ENCODE measurements around the gene UNC5C.
"Not testable (repeated sequence)": the region's sequence is repeated elsewhere in the genome, so short reads cannot be mapped to it uniquely, and the experiment has no call there.

Gene UNC5C

GRCh38 chr4:95181996-95182306, 366.8 kb downstream of the UNC5C start:
- Histone ChIP-seq H3K9ac (ENCODE audit: low read length in 2 of 2) (no peak overlapping the region), H3K4me3 (ENCODE audit: low read length in 2 of 2) (no peak overlapping the region), H3K27me3 (ENCODE audit: control insufficient read depth in 1 of 2, insufficient read depth in 2 of 2, low read length in 2 of 2) (no peaks in the 10 kb centered on the region), H3K4me1 (ENCODE audit: control insufficient read depth, insufficient read depth, low read length) (no peaks in the 10 kb centered on the region), H3K36me3 (ENCODE audit: control insufficient read depth in 2 of 2, insufficient read depth in 2 of 2, low read length in 2 of 2) (peaks cover 5 to 12% of the 10 kb centered on the region in 2 donors), H3K27ac (ENCODE audit: low read length) (no peak overlapping the region), H3K9me3 (ENCODE audit: control insufficient read depth in 2 of 2, low read length in 2 of 2) (peaks cover 0 to 5% of the 10 kb centered on the region in 2 donors)

- H3K9me3 ChIP-seq (ENCODE audit: control insufficient read depth in 2 of 2, low read length in 2 of 2) = peaks cover 0 to 6% of the 10 kb centered on the region in 2 donors
- H3K9ac ChIP-seq (ENCODE audit: low read length in 2 of 2) = no peak overlapping the region
- H3K36me3 ChIP-seq (ENCODE audit: control insufficient read depth in 2 of 2, insufficient read depth in 2 of 2, low read length in 2 of 2) = peaks cover 5 to 12% of the 10 kb centered on the region in 2 donors
- no peak overlapping the region for H3K4me3 ChIP-seq (ENCODE audit: low read length in 2 of 2)
- no peak overlapping the region for H3K27ac ChIP-seq (ENCODE audit: low read length)
- no peaks in the 10 kb centered on the region for H3K4me1 ChIP-seq (ENCODE audit: control insufficient read depth, insufficient read depth, low read length)
- H3K27me3 ChIP-seq (ENCODE audit: control insufficient read depth in 1 of 2, insufficient read depth in 2 of 2, low read length in 2 of 2) = no peaks in the 10 kb centered on the region
Observed at GRCh38 chr4:95181243-95181995, 367.4 kb downstream of the UNC5C start.

GRCh38 chr4:95180531-95181242, 368.1 kb downstream of the UNC5C start:
- H3K4me1 ChIP-seq (ENCODE audit: control insufficient read depth, insufficient read depth, low read length) = no peaks in the 10 kb centered on the region
- peaks cover 0 to 6% of the 10 kb centered on the region in 2 donors for H3K9me3 ChIP-seq (ENCODE audit: control insufficient read depth in 2 of 2, low read length in 2 of 2)
- H3K9ac ChIP-seq (ENCODE audit: low read length in 2 of 2) = no peak overlapping the region
- no peaks in the 10 kb centered on the region for H3K27me3 ChIP-seq (ENCODE audit: control insufficient read depth in 1 of 2, insufficient read depth in 2 of 2, low read length in 2 of 2)
- H3K27ac ChIP-seq (ENCODE audit: low read length) = no peak overlapping the region
- no peak overlapping the region for H3K4me3 ChIP-seq (ENCODE audit: low read length in 2 of 2)
- peaks cover 5 to 12% of the 10 kb centered on the region in 2 donors for H3K36me3 ChIP-seq (ENCODE audit: control insufficient read depth in 2 of 2, insufficient read depth in 2 of 2, low read length in 2 of 2)

- H3K27ac ChIP-seq (ENCODE audit: low read length) = no peak overlapping the region
- no peaks in the 10 kb centered on the region for H3K4me1 ChIP-seq (ENCODE audit: control insufficient read depth, insufficient read depth, low read length)
- H3K9me3 ChIP-seq (ENCODE audit: control insufficient read depth in 2 of 2, low read length in 2 of 2) = peaks cover 0 to 6% of the 10 kb centered on the region in 2 donors
- peaks cover 5 to 12% of the 10 kb centered on the region in 2 donors for H3K36me3 ChIP-seq (ENCODE audit: control insufficient read depth in 2 of 2, insufficient read depth in 2 of 2, low read length in 2 of 2)
- no peak overlapping the region for H3K9ac ChIP-seq (ENCODE audit: low read length in 2 of 2)
- H3K27me3 ChIP-seq (ENCODE audit: control insufficient read depth in 1 of 2, insufficient read depth in 2 of 2, low read length in 2 of 2) = no peaks in the 10 kb centered on the region
- no peak overlapping the region for H3K4me3 ChIP-seq (ENCODE audit: low read length in 2 of 2)
Observed at GRCh38 chr4:95178938-95179337, 369.8 kb downstream of the UNC5C start.

GRCh38 chr4:95171377-95171776, 377.4 kb downstream of the UNC5C start:
- H3K27ac ChIP-seq (ENCODE audit: low read length); H3K36me3 ChIP-seq (ENCODE audit: control insufficient read depth in 2 of 2, insufficient read depth in 2 of 2, low read length in 2 of 2); H3K4me1 ChIP-seq (ENCODE audit: control insufficient read depth, insufficient read depth, low read length); H3K9me3 ChIP-seq (ENCODE audit: control insufficient read depth in 2 of 2, low read length in 2 of 2); H3K9ac ChIP-seq (ENCODE audit: low read length in 2 of 2); H3K27me3 ChIP-seq (ENCODE audit: control insufficient read depth in 1 of 2, insufficient read depth in 2 of 2, low read length in 2 of 2); H3K4me3 ChIP-seq (ENCODE audit: low read length in 2 of 2): not testable (repeated sequence)

GRCh38 chr4:95170176-95170575, 378.6 kb downstream of the UNC5C start:
- no peaks in the 10 kb centered on the region for H3K27me3 ChIP-seq (ENCODE audit: control insufficient read depth in 1 of 2, insufficient read depth in 2 of 2, low read length in 2 of 2)
- no peaks in the 10 kb centered on the region for H3K4me1 ChIP-seq (ENCODE audit: control insufficient read depth, insufficient read depth, low read length)
- H3K9me3 ChIP-seq (ENCODE audit: control insufficient read depth in 2 of 2, low read length in 2 of 2) = no peaks in the 10 kb centered on the region
- peaks cover 0 to 7% of the 10 kb centered on the region in 2 donors for H3K36me3 ChIP-seq (ENCODE audit: control insufficient read depth in 2 of 2, insufficient read depth in 2 of 2, low read length in 2 of 2)
- no peak overlapping the region for H3K27ac ChIP-seq (ENCODE audit: low read length)
- no peak overlapping the region for H3K9ac ChIP-seq (ENCODE audit: low read length in 2 of 2)
- H3K4me3 ChIP-seq (ENCODE audit: low read length in 2 of 2) = no peak overlapping the region

GRCh38 chr4:95167805-95168204, 381.0 kb downstream of the UNC5C start:
- Histone ChIP-seq H3K9me3 (ENCODE audit: control insufficient read depth in 2 of 2, low read length in 2 of 2) (no peaks in the 10 kb centered on the region), H3K4me1 (ENCODE audit: control insufficient read depth, insufficient read depth, low read length) (no peaks in the 10 kb centered on the region), H3K9ac (ENCODE audit: low read length in 2 of 2) (no peak overlapping the region), H3K36me3 (ENCODE audit: control insufficient read depth in 2 of 2, insufficient read depth in 2 of 2, low read length in 2 of 2) (peaks cover 3 to 10% of the 10 kb centered on the region in 2 donors), H3K4me3 (ENCODE audit: low read length in 2 of 2) (no peak overlapping the region), H3K27ac (ENCODE audit: low read length) (no peak overlapping the region), H3K27me3 (ENCODE audit: control insufficient read depth in 1 of 2, insufficient read depth in 2 of 2, low read length in 2 of 2) (no peaks in the 10 kb centered on the region)

- Histone ChIP-seq H3K9me3 (ENCODE audit: control insufficient read depth in 2 of 2, low read length in 2 of 2) (no peaks in the 10 kb centered on the region), H3K27ac (ENCODE audit: low read length) (no peak overlapping the region), H3K36me3 (ENCODE audit: control insufficient read depth in 2 of 2, insufficient read depth in 2 of 2, low read length in 2 of 2) (peaks cover 3 to 10% of the 10 kb centered on the region in 2 donors), H3K4me3 (ENCODE audit: low read length in 2 of 2) (no peak overlapping the region), H3K4me1 (ENCODE audit: control insufficient read depth, insufficient read depth, low read length) (no peaks in the 10 kb centered on the region), H3K9ac (ENCODE audit: low read length in 2 of 2) (no peak overlapping the region), H3K27me3 (ENCODE audit: control insufficient read depth in 1 of 2, insufficient read depth in 2 of 2, low read length in 2 of 2) (no peaks in the 10 kb centered on the region)
Observed at GRCh38 chr4:95165926-95166524, 382.7 kb downstream of the UNC5C start.

GRCh38 chr4:95162867-95163266, 385.9 kb downstream of the UNC5C start:
- Histone ChIP-seq H3K9ac (ENCODE audit: low read length in 2 of 2) (no peak overlapping the region), H3K27me3 (ENCODE audit: control insufficient read depth in 1 of 2, insufficient read depth in 2 of 2, low read length in 2 of 2) (no peaks in the 10 kb centered on the region), H3K9me3 (ENCODE audit: control insufficient read depth in 2 of 2, low read length in 2 of 2) (no peaks in the 10 kb centered on the region), H3K36me3 (ENCODE audit: control insufficient read depth in 2 of 2, insufficient read depth in 2 of 2, low read length in 2 of 2) (peaks cover 3 to 4% of the 10 kb centered on the region in 2 donors), H3K4me1 (ENCODE audit: control insufficient read depth, insufficient read depth, low read length) (no peaks in the 10 kb centered on the region), H3K4me3 (ENCODE audit: low read length in 2 of 2) (no peak overlapping the region), H3K27ac (ENCODE audit: low read length) (no peak overlapping the region)

GRCh38 chr4:95161781-95162469, 386.8 kb downstream of the UNC5C start:
- H3K27ac ChIP-seq (ENCODE audit: low read length) = no peak overlapping the region
- H3K9ac ChIP-seq (ENCODE audit: low read length in 2 of 2) = no peak overlapping the region
- no peak overlapping the region for H3K4me3 ChIP-seq (ENCODE audit: low read length in 2 of 2)
- no peaks in the 10 kb centered on the region for H3K27me3 ChIP-seq (ENCODE audit: control insufficient read depth in 1 of 2, insufficient read depth in 2 of 2, low read length in 2 of 2)
- peaks cover 3 to 4% of the 10 kb centered on the region in 2 donors for H3K36me3 ChIP-seq (ENCODE audit: control insufficient read depth in 2 of 2, insufficient read depth in 2 of 2, low read length in 2 of 2)
- H3K9me3 ChIP-seq (ENCODE audit: control insufficient read depth in 2 of 2, low read length in 2 of 2) = no peaks in the 10 kb centered on the region
- H3K4me1 ChIP-seq (ENCODE audit: control insufficient read depth, insufficient read depth, low read length) = no peaks in the 10 kb centered on the region
